8988T (cell line): Measurements from ENCODE around the gene PSENEN.
A peak's percentile ranks its signal among the peaks of the same experiment; 100 is the strongest.
"Not testable (repeated sequence)": the region's sequence is repeated elsewhere in the genome, so short reads cannot be mapped to it uniquely, and the experiment has no call there.

Experiments used
- DNase-seq: peaks from one replicate; pipeline ENCODE4 v3.0.0; 2011

PSENEN gene

DNA sequence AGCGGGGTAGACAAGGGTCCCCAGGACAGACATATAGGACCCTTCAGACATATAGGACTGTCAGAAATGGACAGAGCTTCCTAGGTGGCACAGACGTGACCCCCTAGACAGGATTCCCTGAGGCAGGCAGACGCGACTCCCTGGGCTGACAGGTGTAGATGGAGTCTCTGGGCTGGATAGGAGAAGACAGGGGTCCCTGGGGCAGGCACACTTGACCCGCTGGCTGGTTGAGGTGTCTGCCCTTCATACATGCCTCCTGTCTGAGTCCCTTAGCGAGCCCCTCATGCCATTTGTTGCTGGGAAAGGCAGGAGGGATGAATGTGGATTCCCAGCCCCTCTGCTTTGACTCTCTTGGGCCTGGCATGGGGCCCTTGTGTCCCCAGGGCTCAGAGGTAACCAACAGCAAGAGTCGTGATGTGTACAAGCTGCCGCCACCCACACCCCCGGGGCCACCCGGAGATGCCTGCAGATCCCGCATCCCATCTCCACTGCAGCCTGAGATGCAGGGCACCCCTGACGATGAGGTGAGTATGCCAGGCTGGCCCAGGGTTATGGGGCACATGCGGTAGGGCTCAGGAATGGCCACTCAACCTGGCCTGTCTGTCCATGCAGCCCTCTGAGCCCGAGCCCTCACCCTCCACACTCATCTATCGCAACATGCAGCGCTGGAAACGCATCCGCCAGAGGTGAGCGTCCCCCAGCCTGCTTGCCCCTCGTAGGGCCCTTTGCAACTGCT, 8.4 kb downstream of the PSENEN start:
- no peak for DNase-seq

DNA sequence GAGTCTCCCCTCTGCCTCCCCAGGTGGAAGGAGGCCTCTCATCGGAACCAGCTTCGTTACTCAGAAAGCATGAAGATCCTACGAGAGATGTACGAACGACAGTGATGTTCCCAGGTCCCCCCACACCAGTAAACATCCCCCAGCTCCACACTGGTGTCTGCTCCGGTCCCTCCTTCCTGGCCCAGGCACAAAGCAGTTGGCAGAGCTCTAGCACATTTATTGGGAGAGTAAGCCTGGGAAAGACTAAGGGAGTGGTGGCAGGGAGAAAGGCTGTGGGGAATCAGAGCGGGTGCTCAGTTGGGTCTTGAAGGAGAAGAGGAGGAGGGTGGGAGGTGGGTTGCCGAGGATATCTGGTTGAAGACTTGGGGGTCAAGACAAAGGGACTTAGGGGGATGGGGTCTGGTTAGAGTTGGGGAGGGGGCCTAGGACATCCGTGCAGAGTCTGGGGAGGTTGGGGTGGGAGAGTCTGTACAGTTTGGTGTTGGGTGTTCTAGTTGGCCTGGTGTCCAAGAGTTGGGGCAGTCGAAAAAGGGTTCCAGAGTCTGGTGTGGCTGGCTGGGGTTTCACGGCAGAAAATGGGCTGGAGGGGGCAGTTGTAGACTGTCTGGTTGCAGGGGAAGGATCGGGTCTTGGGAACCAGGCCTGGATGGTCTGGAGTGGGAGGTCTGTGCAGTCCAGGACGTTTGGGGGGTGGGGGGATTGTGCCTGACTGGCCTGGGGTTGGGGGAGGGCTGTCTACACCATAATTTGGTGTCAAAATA, 9.1 kb downstream of the PSENEN start:
- DNase-seq = peak; percentile 24

DNA sequence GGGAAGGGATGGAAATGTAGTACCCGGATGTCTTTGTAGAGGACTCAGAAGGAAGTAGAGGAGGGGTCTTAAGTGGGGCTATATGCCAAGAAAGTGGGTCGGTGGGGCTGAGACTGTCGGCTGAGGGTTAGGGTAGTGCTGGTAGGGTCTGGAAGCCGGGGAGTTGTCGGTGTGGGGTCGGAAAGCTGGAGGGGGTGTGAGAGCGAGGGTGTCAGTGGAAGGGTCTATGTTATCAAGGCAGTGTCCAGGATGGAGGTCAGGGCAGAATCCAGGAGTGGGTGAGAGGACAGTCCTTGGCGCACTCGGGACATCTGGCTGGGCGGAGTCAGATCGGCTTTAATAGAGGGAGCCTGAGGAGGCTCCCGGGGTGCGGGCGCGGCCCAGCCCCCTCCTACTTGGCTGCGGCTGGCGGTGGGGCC, 9.7 kb downstream of the PSENEN start:
- DNase-seq = no peak

DNA sequence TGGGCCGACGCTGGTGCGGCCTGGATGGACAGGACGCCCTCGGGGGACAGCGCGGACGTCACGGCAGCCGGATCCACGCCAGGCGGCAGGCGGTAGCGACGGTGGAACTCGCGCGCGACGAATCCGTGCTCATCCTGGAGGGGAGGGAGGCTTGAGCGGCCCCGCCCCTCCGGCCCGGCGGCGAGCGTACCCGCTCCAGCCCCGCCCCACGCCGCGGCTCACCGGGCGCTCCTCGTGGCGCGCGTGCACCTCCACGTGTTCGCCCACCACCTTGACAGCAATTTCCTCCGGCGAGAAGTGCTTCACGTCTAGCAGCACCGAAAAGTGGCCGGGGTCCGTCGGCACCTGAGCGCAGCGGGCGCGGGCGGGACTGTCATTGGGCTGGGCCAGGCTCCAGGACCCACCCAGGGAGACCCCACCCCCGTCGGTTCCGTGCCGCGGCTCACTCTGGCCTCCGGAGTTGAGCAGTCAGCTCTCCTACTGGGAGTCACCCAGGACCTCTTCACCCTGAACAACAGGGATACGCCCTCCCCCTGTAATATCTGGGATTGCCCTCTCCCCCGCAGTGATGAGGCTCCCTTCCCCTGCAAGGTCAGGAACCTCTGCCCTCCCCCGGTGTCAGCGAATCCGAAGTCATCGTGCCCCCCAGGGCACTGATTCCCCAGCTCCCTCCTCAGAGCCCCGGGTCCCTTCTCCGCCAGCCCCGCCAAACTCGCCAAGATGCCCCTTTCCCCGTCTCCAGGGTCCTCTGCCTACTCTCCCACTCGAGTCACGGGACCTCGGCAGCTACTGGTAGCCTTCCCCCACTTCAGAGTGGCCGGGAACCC, 10.3 kb downstream of the PSENEN start:
- peak; percentile 22 for DNase-seq

DNA sequence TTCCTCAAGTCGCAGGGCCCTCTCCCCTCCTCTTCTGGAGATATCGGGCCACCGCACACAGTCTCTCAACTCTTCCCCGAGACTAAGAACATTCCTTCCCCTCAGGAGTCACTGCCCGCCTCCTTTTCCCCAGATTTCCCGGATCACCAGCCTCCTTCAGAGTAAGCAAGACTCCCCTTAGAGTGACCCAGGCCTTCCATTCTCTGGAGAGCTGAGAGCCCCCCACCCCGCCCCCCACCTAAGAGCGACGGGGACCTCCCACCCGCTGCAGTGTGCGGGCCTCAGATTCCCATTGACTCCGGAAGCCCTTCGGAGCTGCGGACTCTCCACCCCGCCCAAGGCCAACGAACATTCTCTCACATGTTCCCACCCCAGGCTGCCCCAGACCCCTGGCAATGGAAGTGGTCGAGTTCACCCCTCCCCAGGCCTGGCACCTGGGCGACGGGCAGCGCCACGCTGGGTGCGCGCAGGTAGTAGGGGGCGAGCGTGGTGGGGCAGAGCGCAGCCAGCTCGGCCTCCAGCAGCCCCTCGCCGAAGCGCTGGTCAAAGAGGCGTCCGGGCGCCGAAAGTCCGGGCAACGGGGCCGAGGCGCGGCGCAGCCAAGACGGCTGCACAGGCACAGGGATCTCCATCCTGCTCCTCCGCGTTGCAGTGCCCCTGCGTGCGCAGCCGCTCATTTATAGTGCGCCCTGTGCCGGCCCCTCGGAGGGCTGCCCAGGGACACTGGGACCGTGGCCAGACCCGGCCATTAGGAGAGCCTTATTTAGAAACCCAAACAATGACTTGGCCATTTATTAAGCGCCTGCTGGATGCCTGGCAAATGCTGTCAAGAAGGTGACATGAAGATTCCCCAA, 11.2 kb downstream of the PSENEN start, which contains the start of gene HSPB6:
HSPB6 (minus strand) TSS at position 653 of the 854 bp plus-strand sequence; CDS start at position 632, 21 bp downstream.
- DNase-seq = peak; percentile 13

DNA sequence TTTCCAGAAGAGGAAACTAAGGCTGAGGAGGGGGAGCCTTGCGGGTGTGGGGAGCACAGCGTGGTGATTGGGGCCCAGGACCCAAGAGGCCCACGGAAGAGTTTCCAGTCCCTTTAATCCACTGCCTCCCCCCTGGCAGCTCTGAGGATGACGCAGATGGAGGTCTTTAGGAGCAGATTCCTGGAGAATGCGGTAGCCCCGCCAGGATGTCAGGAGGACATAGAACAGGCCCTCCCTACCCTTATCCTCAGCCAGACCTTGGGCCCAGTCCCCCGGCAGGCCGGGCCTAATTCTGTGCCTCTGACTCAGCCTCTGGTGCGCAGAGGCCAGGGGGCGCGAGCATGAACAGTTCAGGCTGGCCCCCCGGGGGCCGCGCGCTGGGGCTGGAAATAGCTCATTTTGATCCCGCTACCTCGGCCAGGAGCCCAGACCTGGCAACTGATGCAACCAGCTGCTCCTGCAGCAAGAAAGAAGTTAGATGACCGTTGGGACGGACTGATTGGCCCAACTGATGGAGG, 11.8 kb downstream of the PSENEN start:
- peak; percentile 58 for DNase-seq

DNA sequence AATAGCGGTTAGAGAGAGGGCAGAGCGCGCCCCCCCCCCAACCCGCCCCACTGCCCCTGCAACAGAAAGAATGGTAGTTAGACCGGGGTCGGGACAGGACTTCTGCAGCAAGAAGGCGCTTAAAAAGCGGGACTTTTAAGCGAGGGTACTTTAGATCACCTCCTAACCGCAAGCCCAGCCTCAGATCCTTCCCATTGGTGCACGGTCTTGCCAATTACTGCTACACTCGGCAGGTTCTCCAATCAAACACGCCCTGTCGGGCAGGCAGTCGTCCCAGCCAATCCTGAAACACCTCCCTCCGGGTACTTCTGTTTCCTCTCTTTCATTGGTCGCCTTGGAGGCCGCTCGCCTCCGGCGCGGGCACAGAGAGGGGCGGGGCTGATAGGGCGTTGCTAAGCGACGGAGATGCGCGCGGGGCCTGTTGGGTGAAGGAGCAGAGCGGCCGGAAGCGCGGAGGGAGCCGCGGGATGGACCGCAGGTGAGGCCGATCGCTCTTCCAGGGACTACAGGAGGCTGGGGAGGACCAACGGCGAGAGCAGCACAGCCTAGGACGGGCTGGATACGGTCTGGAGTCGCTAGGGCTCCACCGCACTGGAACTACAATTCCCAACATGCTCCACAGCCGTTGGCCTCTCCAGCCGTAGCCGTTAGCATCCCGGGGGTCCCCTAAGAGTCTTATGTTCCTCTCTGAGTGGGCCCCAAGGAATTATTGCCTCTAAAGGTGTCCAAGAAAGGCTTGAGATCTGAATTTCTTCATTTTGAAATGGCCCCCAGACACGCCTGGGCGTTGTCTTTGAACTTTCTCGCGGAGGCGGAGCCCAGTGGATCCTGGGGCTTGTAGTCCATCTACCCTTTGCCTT, 12.5 kb downstream of the PSENEN start, which contains the start of gene PROSER3:
PROSER3 (plus strand) TSS at position 428 of the 860 bp plus-strand sequence; CDS start at position 468, 40 bp downstream.
- DNase-seq = peak; percentile 97

DNA sequence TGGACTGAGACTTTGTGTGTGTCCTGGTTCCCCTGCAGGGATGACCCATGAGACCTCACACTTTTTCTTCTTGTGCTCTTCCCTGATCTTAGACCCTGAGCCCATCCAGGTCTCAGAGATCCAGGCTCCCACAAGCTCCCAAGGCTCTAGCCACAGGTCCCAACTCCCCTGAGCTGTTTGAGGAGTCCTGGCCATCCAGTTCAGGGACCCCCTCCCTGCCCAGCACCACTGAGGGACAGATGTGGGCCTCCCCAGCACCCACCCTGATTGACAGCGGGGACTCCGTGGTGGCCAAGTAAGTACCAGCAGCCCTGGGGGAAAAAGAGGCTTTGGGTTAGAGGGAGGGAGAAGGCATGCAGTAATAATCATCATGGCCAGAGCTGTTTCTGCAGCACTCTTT, 14.2 kb downstream of the PSENEN start:
- DNase-seq = no peak

DNA sequence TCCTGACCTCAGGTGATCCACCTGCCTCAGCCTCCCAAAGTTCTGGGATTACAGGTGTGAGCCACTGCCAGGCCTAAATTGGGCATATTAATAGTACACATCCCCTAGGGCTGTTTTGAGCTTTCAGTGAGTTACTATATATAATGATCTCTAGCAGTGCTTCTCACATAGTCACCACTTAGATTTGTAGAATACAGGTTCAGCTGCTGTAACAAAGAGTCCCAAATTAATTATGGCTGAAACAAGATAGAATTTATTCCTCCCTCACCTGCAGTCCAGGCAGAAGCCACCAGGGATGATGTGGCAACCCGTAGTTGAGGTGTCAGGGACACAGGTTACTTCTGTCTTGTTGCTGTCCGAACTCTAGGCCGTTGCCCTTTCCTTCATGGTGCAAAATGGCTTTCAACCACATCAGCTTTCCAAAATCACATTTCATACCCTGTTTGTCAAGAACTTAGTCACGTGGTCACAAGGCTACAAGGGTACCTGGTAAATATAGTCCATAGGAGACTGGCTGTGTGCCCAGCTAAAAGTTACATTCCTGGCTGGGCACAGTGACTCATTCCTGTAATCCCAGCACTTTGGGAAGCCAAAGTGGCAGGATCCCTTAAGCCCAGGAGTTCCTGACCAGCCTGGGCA, 15.4 kb downstream of the PSENEN start:
- DNase-seq = no peak

DNA sequence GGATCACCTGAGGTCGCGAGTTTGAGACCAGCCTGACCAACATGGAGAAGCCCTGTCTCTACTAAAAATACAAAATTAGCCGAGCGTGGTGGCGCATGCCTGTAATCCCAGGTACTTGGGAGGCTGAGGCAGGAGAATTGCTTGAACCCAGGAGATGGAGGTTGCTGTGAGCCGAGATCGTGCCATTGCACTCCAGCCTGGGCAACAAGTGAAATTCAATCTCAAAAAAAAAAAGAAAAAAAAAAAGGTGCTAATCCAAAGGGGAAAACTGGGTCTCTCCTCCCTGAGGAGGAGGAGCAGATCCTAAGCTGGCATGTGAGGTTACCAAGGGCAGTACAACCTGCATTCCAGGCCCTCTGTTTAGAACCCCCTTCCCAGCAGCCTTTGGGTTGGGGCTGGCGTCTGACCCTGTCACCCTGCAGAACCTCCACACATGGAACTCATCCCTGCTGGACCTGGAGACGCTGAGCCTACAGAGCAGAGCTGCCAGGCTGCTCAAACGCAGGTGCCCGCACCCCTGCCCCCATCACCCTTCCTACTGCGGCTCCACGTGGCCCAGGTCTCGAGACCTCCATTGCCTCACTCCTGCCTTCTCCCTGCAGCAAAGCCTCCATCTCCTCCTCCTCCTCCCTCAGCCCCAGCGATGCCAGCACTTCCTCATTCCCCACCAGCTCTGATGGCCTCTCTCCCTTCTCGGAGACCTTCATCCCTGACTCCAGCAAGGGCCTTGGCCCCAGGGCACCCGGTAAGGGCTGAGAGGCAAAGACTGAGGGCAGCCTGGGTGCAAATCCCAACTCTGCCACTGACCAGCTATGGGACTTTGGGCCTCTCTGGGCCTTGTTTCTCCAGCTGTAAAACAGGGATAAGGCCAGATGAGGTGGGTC, 19.2 kb downstream of the PSENEN start:
- DNase-seq = peak; percentile 10

DNA sequence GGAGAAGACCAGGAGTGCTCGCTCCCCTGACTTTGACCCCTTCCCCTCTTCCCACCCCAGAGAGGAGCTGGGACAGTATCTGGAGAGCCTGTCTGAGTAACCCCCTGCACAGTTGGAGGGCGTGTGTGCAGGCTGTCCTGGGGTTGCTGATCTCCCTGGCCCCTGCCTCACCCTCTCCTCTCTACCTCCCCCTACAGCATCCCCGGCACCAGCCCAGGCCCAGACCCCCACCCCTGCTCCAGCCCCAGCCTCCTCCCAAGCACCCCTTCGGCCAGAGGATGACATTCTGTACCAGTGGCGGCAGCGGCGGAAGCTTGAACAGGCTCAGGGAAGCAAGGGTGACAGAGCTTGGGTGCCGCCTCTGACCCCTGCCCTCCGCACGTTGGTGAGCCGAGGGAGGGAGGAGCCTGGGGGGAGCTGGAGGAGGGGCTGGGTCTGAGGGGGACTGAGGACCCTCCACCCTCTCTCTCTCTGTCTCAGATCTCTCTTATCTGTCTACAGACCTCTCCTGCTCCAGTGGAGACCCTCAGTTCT, 21.2 kb downstream of the PSENEN start:
- DNase-seq = peak; percentile 15

DNA sequence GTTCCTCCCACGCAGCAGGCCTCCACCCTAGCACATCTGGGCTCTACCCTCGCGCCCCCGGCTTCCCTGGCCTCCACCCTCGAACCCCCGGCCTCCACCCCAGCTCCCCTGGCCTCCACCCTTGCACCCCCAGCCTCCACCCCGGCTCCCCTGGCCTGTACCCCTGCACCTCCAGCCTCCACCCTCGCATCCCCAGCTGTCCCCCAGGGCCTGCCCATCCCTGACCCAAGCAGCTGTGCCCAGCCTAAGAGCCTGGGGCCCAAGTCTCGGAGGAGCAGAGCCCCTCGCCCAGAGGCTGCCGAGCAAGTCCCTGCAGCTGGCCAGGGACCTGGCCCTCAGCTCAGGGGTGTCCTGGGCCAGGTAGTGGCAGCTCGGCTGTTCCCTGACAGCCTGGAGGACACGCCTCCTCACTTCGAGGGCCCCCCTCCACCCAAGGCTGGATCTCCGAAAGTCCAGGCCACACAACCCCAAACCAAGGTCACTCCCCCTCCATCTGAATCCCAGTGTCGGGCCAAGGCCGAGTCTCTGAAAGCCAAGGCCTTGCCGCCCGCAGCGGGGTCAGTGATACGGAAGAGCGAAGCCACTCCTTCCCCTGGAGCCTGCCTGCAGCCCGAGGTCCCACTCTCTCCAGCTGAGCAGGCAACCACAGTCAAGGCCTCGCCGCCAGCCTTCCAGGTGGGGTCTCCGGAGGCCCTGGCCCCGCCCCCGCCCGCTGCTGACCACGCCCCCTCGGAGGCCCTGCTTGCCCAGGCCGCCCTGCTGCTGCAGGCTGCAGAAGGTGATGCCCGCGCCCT, 22.0 kb downstream of the PSENEN start:
- peak; percentile 13 for DNase-seq

DNA sequence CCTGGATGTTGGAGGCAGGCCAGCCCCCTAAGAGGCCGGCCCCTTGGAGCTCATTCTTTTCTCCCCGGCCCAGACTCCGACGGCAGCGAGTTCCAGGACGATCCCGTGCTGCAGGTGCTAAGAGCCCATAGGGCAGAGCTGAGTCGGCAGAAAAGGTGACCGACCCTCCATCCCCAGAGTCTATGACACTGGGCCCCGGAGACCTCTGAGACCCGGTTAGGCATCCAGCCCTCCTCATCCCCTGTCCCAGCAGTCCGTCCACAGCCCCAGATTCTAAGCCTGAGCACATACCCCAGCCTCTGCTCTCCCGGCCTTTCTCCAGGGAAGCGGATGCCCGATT, 22.6 kb downstream of the PSENEN start:
- no peak for DNase-seq

DNA sequence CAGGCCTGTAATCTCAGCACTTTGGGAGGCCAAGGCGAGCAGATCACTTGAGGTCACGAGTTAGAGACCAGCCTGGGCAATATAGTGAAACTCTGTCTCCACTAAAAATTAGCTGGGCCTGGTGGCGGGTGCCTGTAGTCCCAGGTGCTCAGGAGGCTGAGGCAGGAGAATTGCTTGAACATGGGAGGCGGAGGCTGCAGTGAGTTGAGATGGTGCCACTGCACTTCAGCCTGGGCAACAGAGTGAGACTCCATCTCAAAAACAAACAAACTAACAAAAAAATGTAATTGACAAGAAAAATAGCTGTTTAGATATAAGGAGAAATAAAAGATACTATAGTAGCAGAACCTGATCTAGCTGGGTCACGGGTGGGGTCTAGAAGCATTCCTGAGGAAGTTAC, 26.9 kb downstream of the PSENEN start:
- not testable (repeated sequence) for DNase-seq

DNA sequence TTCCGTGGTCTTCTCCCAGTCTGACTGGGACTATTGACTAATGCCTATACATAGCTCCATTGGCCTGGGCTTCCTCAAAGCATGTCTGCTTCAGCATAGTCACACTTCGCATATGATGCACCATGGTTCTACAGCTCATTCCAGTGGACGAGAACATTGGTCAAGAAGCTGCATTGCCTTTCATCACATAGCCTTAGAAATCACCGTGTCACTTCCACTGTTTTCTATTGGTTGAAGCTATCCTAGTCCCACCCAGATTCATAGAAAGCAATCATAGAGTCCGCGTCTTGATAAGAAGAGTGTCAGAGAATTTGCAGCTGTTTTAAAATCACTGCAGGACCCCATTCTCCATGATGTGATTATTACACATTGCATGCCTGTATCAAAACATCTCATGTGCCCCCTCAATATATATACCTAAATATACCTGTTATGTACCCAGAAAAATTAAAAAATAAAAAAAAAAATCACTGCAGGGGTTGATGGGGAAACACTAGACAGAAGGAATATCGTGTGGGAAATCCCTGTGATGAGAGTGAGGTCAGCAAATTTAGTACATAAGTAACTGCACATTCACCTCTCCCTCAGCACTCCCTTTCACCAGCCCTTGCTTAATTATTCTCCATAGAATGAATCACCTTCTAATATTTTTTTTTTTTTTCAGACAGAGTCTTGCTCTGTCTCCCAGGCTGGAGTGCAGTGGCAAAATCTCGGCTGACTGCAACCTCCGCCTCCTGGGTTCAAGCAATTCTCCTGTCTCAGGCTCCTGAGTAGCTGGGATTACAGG, 27.8 kb downstream of the PSENEN start:
- DNase-seq = no peak

DNA sequence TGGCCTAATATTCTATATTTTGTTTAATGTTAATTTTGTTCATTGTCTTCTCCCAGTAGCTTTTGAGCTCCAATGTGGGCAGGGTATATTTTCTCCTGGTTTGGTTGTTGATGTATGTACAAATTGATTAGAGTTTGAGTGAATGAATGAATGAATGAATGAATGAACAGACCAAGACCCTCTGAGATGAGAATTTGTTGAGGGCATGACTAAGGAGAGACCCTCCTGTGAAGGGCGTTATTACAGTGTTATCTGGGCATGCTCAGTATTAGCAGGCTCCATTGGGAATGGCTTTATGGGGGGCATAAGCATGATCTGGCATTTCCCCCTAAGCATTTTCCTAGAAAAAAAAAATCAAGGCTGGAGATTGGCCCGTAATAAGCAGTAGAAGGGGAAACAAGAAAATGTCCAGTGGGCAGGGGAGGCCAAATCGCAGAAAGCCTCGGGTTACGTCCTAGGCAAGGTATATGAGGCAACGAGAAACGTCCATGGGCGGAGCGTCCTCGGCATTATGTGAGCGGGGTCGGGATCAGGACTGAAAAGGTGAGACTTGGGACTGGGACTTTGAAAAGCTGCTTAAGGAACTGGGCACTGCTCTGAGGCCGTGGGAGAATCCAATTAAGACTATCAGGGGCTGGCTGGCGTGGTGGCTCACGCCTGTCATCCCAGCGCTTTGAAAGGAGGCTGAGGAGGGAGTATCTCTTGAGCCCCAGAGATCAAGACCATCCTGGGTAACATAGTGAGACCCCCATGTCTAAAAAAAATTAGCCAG, 29.0 kb downstream of the PSENEN start:
- no peak for DNase-seq

DNA sequence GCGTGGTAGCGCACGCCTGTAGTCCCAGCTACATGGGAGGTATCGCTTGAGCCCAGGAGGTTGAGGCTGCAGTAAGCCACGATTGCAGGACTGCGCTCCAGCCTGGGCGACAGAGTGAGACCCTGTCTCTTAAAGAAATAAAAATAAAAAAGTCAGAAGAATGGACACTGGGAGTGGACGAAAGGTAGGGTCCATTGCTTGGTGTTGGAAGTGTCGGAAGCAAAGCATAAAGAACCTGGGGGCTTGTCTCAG, 29.5 kb downstream of the PSENEN start:
- DNase-seq = no peak
